NCI-H2029 treated with DMSO at 0.1 percent for 48 hours (cell line): Measurements from ENCODE around the gene BCR.
"Not testable (repeated sequence)": the region's sequence is repeated elsewhere in the genome, so short reads cannot be mapped to it uniquely, and the experiment has no call there.

Experiments
- DNase-seq: peaks from one replicate; lab custom pipeline; 2025; lab: John Stamatoyannopoulos, UW

Gene BCR

GRCh38 chr22:23180301-23180892 lies at the start of gene BCR:
BCR (plus strand) TSS chr22:23180509; CDS start chr22:23180961, 452 bp downstream.
- no peak for DNase-seq

- DNase-seq = no peak
Observed at GRCh38 chr22:23130697-23131096, 49.6 kb upstream of the BCR start.

GRCh38 chr22:23131931-23132330 lies 48.4 kb upstream of the BCR start:
- DNase-seq = no peak

- DNase-seq = no peak
Observed at GRCh38 chr22:23132376-23133091, 47.8 kb upstream of the BCR start.

GRCh38 chr22:23133922-23134321 lies 46.4 kb upstream of the BCR start:
- DNase-seq = no peak

- DNase-seq = not testable (repeated sequence)
Observed at GRCh38 chr22:23136991-23137390, 43.3 kb upstream of the BCR start.

- DNase-seq = no peak
Observed at GRCh38 chr22:23137468-23137867, 42.8 kb upstream of the BCR start.

GRCh38 chr22:23137905-23138561 lies 42.3 kb upstream of the BCR start:
- DNase-seq = peak; percentile 27

GRCh38 chr22:23138584-23139435 lies 41.5 kb upstream of the BCR start:
- no peak for DNase-seq

GRCh38 chr22:23140385-23140784 lies 39.9 kb upstream of the BCR start:
- DNase-seq = no peak

- no peak for DNase-seq
Observed at GRCh38 chr22:23142546-23143105, 37.7 kb upstream of the BCR start.

- DNase-seq = no peak
Observed at GRCh38 chr22:23143119-23143518, 37.2 kb upstream of the BCR start.

GRCh38 chr22:23144432-23144831 lies 35.9 kb upstream of the BCR start:
- DNase-seq = no peak

- peak; percentile 86 for DNase-seq
Observed at GRCh38 chr22:23144932-23145877, 35.1 kb upstream of the BCR start, which contains the start of gene RAB36. RAB36 (plus strand) TSS chr22:23145477; CDS start chr22:23146617, 1,140 bp downstream.

- no peak for DNase-seq
Observed at GRCh38 chr22:23145878-23146470, 34.3 kb upstream of the BCR start.

GRCh38 chr22:23146478-23147205 lies 33.7 kb upstream of the BCR start:
- DNase-seq = no peak

GRCh38 chr22:23147617-23148387 lies 32.5 kb upstream of the BCR start:
- peak; percentile 93 for DNase-seq

- no peak for DNase-seq
Observed at GRCh38 chr22:23149743-23150238, 30.5 kb upstream of the BCR start.

GRCh38 chr22:23150762-23151161 lies 29.5 kb upstream of the BCR start:
- DNase-seq = no peak
